H9 (cell line): ENCODE measurements around the gene CDC6. TPM values are rescaled to one million over a fixed set of nuclear protein-coding genes. Genes with fewer than 3 reads are reported as not detected.

Experiments used
- DNase-seq: peaks from one replicate; pipeline ENCODE4 v3.0.0-alpha.2; 2017
- H2AFZ ChIP-seq: one replicate; pipeline ENCODE4 v1.6.1; 2013; ENCODE audit warnings: mild to moderate bottlenecking, low read length, control low read depth, moderate library complexity
- H2AK5ac ChIP-seq: 2 replicates; pipeline ENCODE4 v1.6.1; 2013; ENCODE audit warnings: low read length, control low read depth, mixed read lengths; ENCODE audit not compliant: insufficient read length
- H2BK120ac ChIP-seq: one replicate; pipeline ENCODE4 v1.6.1; 2013; ENCODE audit warnings: low read depth, mild to moderate bottlenecking, low read length, control low read depth, inconsistent platforms; ENCODE audit not compliant: poor library complexity, severe bottlenecking
- H2BK12ac ChIP-seq: 2 replicates; pipeline ENCODE4 v1.6.1; 2013; ENCODE audit warnings: low read length, control low read depth, mixed read lengths, low read depth; ENCODE audit not compliant: insufficient read length
- H2BK15ac ChIP-seq: 2 replicates; pipeline ENCODE4 v1.6.1; 2013; ENCODE audit warnings: low read depth, low read length, control low read depth
- H2BK20ac ChIP-seq: one replicate; pipeline ENCODE4 v1.6.1; 2013; ENCODE audit warnings: low read depth, mild to moderate bottlenecking, low read length, control low read depth, inconsistent platforms; ENCODE audit not compliant: poor library complexity, severe bottlenecking
- H2BK5ac ChIP-seq: 2 replicates; pipeline ENCODE4 v1.6.1; 2013; ENCODE audit warnings: low read length, control low read depth, mixed read lengths; ENCODE audit not compliant: insufficient read length
- H3K14ac ChIP-seq: 2 replicates; pipeline ENCODE4 v1.6.1; 2013; ENCODE audit warnings: low read length, control low read depth; ENCODE audit not compliant: insufficient read depth
- H3K18ac ChIP-seq: 2 replicates; pipeline ENCODE4 v1.6.1; 2013; ENCODE audit warnings: low read depth, mild to moderate bottlenecking, mixed read lengths, low read length, control low read depth; ENCODE audit not compliant: insufficient read length
- H3K23ac ChIP-seq: 2 replicates; pipeline ENCODE4 v1.6.1; 2013; ENCODE audit warnings: low read length, control low read depth, mixed read lengths, low read depth; ENCODE audit not compliant: insufficient read length
- H3K23me2 ChIP-seq: 2 replicates; pipeline ENCODE4 v1.6.1; 2013; ENCODE audit warnings: low read depth, mild to moderate bottlenecking, mixed read lengths, low read length, control low read depth; ENCODE audit not compliant: insufficient read length, poor library complexity, severe bottlenecking
- H3K27ac ChIP-seq: 2 replicates; pipeline ENCODE4 v1.5.1; 2013; ENCODE audit warnings: low read length, control low read depth, mixed read lengths, low read depth; ENCODE audit not compliant: insufficient read length
- H3K27me3 ChIP-seq: 2 replicates; pipeline ENCODE4 v1.6.1; 2013; ENCODE audit warnings: low read length, control low read depth, inconsistent platforms; ENCODE audit not compliant: insufficient read depth
- H3K4ac ChIP-seq: 2 replicates; pipeline ENCODE4 v1.6.1; 2013; ENCODE audit warnings: low read depth, mild to moderate bottlenecking, control low read depth, inconsistent platforms, low read length, moderate library complexity
- H3K4me1 ChIP-seq: 2 replicates; pipeline ENCODE4 v1.6.1; 2013; ENCODE audit warnings: low read length, control low read depth, inconsistent platforms; ENCODE audit not compliant: insufficient read depth
- H3K4me2 ChIP-seq: 2 replicates; pipeline ENCODE4 v1.6.1; 2013; ENCODE audit warnings: low read length, control low read depth, mixed read lengths; ENCODE audit not compliant: insufficient read length, insufficient read depth
- H3K56ac ChIP-seq: 2 replicates; pipeline ENCODE4 v1.6.1; 2013; ENCODE audit warnings: low read depth, mild to moderate bottlenecking, mixed read lengths, low read length, control low read depth; ENCODE audit not compliant: insufficient read length
- H3K79me1 ChIP-seq: 2 replicates; pipeline ENCODE4 v1.6.1; 2013; ENCODE audit warnings: low read depth, mild to moderate bottlenecking, moderate library complexity, low read length, control low read depth, inconsistent platforms; ENCODE audit not compliant: insufficient read depth, poor library complexity, severe bottlenecking
- H3K79me2 ChIP-seq: 2 replicates; pipeline ENCODE4 v1.6.1; 2013; ENCODE audit warnings: low read length, control low read depth, inconsistent platforms; ENCODE audit not compliant: insufficient read depth
- H3K9ac ChIP-seq: 2 replicates; pipeline ENCODE4 v1.6.1; 2013; ENCODE audit warnings: low read length, control low read depth, mixed read lengths; ENCODE audit not compliant: insufficient read length; ENCODE audit errors: extremely low read depth
- H3K9me3 ChIP-seq: one replicate; pipeline ENCODE4 v1.6.1; 2013; ENCODE audit warnings: low read depth, low read length, inconsistent platforms; ENCODE audit not compliant: control insufficient read depth
- H3T11ph ChIP-seq: one replicate; pipeline ENCODE4 v1.6.1; 2013; ENCODE audit warnings: mild to moderate bottlenecking, low read length, control low read depth, inconsistent platforms
- H4K20me1 ChIP-seq: one replicate; pipeline ENCODE4 v1.6.1; 2013; ENCODE audit not compliant: control insufficient read depth, insufficient read length, insufficient read depth
- H4K5ac ChIP-seq: 2 replicates; pipeline ENCODE4 v1.6.1; 2013; ENCODE audit warnings: low read depth, mild to moderate bottlenecking, mixed read lengths, low read length, control low read depth; ENCODE audit not compliant: insufficient read length
- H4K8ac ChIP-seq: replicated peaks from 2 replicates; pipeline ENCODE4 v1.6.1; 2013; ENCODE audit warnings: low read length, control low read depth, mixed read lengths, low read depth; ENCODE audit not compliant: insufficient read length
- H4K91ac ChIP-seq: 2 replicates; pipeline ENCODE4 v1.6.1; 2013; ENCODE audit warnings: low read depth, mild to moderate bottlenecking, moderate library complexity, mixed read lengths, low read length, control low read depth; ENCODE audit not compliant: insufficient read length
- H3K27ac Mint-ChIP-seq, 3 experiments: 2 replicates in 2 of 3; 3 replicates in 1 of 3; pipeline ENCODE4 v1.8.0; 2020 to 2021; ENCODE audit warnings: mixed read lengths in 3 of 3, mild to moderate bottlenecking in 1 of 3, moderate library complexity in 1 of 3
- H3K27me3 Mint-ChIP-seq: 2 replicates; pipeline ENCODE4 v1.8.0; 2021; ENCODE audit warnings: low read depth, mild to moderate bottlenecking, moderate library complexity, mixed read lengths
- H3K36me3 Mint-ChIP-seq, 3 experiments: 2 replicates in 2 of 3; 3 replicates in 1 of 3; pipeline ENCODE4 v1.8.0; 2020 to 2021; ENCODE audit warnings: low read depth in 3 of 3, mixed read lengths in 3 of 3; ENCODE audit not compliant: insufficient read depth in 1 of 3
- H3K4me1 Mint-ChIP-seq, 2 experiments: 2 replicates each; pipeline ENCODE4 v1.8.0; 2020; ENCODE audit warnings: mixed read lengths in 2 of 2
- H3K4me3 Mint-ChIP-seq, 2 experiments: 2 replicates in 1 of 2; 3 replicates in 1 of 2; pipeline ENCODE4 v1.8.0; 2020 to 2021; ENCODE audit warnings: mild to moderate bottlenecking in 2 of 2, mixed read lengths in 2 of 2, moderate library complexity in 1 of 2
- H3K9me3 Mint-ChIP-seq, 2 experiments: 2 replicates in 1 of 2; 3 replicates in 1 of 2; pipeline ENCODE4 v1.8.0; 2020; ENCODE audit warnings: mild to moderate bottlenecking in 2 of 2, mixed read lengths in 2 of 2, moderate library complexity in 1 of 2
- whole genome bisulfite sequencing: extraction: QIAGEN DNeasy Blood & Tissue Kit; methylation state at CpG from one replicate; pipeline ENCODE4 v1.1.7; 2013; ENCODE audit warnings: missing lambda C conversion rate, low lambda C conversion rate, mixed read lengths; ENCODE audit not compliant: insufficient read length; ENCODE audit errors: extremely low coverage; 5-methylcytosine and 5-hydroxymethylcytosine counted together
- total RNA-seq: library from RNA; stranded (reverse); gene quantifications from 2 replicates; pipeline ENCODE4 v1.2.1, GENCODE V29; 2021
- TF ChIP-seq, protein P1 (sequence below): fragments of 200-600 bp; sonication (generic); conservative IDR thresholded peaks from 3 replicates; pipeline ENCODE4 v1.8.0; 2021; ENCODE audit warnings: antibody characterized with exemption, mild to moderate bottlenecking

Gene CDC6
- total RNA-seq, 1 experiment from 2014 or later, result 131 TPM

DNA sequence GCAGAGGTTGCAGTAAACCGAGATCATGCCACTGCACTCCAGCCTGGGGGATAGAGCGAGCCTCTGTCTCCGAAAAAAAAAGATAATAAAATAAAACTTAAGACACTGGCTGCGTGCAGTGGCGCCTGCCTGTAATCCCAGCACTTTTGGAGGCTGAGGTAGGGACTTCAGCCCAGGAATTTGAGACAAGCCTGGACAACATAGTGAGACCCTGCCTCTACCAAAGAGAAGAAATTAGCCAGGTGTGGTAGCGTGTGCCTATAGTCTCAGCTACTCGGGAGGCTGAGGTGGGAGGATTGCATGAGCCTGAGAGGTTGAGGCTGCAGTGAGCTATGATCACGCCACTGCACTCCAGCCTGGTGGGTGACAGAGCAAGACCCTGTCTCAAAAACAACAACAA, 47.9 kb downstream of the CDC6 start:
- no peaks in the 10 kb centered on the region for H3K9me3 Mint-ChIP-seq
- H3K4ac ChIP-seq, result no peak overlapping the region
- H3K56ac ChIP-seq, result no peak overlapping the region
- H3K27me3 ChIP-seq, result no peaks in the 10 kb centered on the region; the same call in 1 of the 2 replicates
- H2BK20ac ChIP-seq, result no peak overlapping the region
- no peak overlapping the region for H3K18ac ChIP-seq
- peaks cover 9 to 24% of the 10 kb centered on the region in 2 experiments for H3K4me1 Mint-ChIP-seq
- H3K4me1 ChIP-seq, result peaks cover 2% of the 10 kb centered on the region; the same call in 1 of the 2 replicates
- H2AFZ ChIP-seq, result no peak overlapping the region
- H3K79me1 ChIP-seq, result no peaks in the 10 kb centered on the region
- H3K9ac ChIP-seq, result no peak overlapping the region
- no peak overlapping the region for H4K8ac ChIP-seq
- H2AK5ac ChIP-seq, result no peak overlapping the region
- no peak for DNase-seq
- no peak overlapping the region for H2BK15ac ChIP-seq
- TF ChIP-seq, protein P1, sequence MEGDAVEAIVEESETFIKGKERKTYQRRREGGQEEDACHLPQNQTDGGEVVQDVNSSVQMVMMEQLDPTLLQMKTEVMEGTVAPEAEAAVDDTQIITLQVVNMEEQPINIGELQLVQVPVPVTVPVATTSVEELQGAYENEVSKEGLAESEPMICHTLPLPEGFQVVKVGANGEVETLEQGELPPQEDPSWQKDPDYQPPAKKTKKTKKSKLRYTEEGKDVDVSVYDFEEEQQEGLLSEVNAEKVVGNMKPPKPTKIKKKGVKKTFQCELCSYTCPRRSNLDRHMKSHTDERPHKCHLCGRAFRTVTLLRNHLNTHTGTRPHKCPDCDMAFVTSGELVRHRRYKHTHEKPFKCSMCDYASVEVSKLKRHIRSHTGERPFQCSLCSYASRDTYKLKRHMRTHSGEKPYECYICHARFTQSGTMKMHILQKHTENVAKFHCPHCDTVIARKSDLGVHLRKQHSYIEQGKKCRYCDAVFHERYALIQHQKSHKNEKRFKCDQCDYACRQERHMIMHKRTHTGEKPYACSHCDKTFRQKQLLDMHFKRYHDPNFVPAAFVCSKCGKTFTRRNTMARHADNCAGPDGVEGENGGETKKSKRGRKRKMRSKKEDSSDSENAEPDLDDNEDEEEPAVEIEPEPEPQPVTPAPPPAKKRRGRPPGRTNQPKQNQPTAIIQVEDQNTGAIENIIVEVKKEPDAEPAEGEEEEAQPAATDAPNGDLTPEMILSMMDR, result no peak
- H3K4me2 ChIP-seq, result no peak overlapping the region
- WGBS, result no CpG with 5 or more reads among the region's 8 CpGs
- no peak overlapping the region for H3K27ac ChIP-seq
- H4K20me1 ChIP-seq, result peaks cover 3% of the 10 kb centered on the region
- no peak overlapping the region for H2BK120ac ChIP-seq
- no peak overlapping the region for H2BK12ac ChIP-seq
- H4K5ac ChIP-seq, result no peak overlapping the region
- no peak overlapping the region for H3T11ph ChIP-seq
- H3K4me3 Mint-ChIP-seq, result no peak overlapping the region
- H3K14ac ChIP-seq, result no peak overlapping the region
- H4K91ac ChIP-seq, result no peak overlapping the region
- H2BK5ac ChIP-seq, result no peak overlapping the region
- peaks cover 83% of the 10 kb centered on the region for H3K27me3 Mint-ChIP-seq
- H3K27ac Mint-ChIP-seq, result no peak overlapping the region
- no peaks in the 10 kb centered on the region for H3K9me3 ChIP-seq
- H3K79me2 ChIP-seq, result no peaks in the 10 kb centered on the region
- no peak overlapping the region for H3K23ac ChIP-seq
- no peaks in the 10 kb centered on the region for H3K23me2 ChIP-seq
- peaks cover 8 to 13% (median 12%) of the 10 kb centered on the region in 3 experiments for H3K36me3 Mint-ChIP-seq
